Measurements from ENCODE around the gene STXBP2. TPM values are rescaled to one million over a fixed set of nuclear protein-coding genes. Genes with fewer than 3 reads are reported as not detected.

Gene STXBP2
- polyA plus RNA-seq, 1 experiment: 5.0 TPM

GRCh38 chr19:7682175-7682855, 45.4 kb downstream of the STXBP2 start:
- ChIA-PET POLR2A (no interaction called here), CTCF (no interaction called here)
- peaks cover 3% of the 10 kb centered on the region for H3K27me3 ChIP-seq (ENCODE audit: control insufficient read depth, insufficient read depth, low read length)
- no peaks in the 10 kb centered on the region; the same call in 1 of the 2 replicates for H3K9me3 ChIP-seq (ENCODE audit: control insufficient read depth, insufficient read depth, low read length)
- no peak for DNase-seq (ENCODE audit: low read depth, low spot score)
- no peak; the same call in 1 of the 2 replicates for TF ChIP-seq CTCF (IDR thresholded peaks at IDR 0.05; ENCODE audit: low read depth, low read length)
- H3K4me3 ChIP-seq (ENCODE audit: low read depth, low read length): peak overlapping the region; percentile 92
- H3K27ac ChIP-seq (ENCODE audit: low read depth, low read length): no peak overlapping the region

- H3K9me3 ChIP-seq (ENCODE audit: control insufficient read depth, insufficient read depth, low read length): peaks cover 5% of the 10 kb centered on the region; the same call in 1 of the 2 replicates
- POLR2A ChIA-PET: no interaction called here
- no peak overlapping the region for H3K4me3 ChIP-seq (ENCODE audit: low read depth, low read length)
- no peak for DNase-seq (ENCODE audit: low read depth, low spot score)
- CTCF ChIA-PET: interaction anchor here (0.5 to 1.3 kb wide), 3 partner anchors 36 to 117 kb away, joined by 3 to 9 read pairs (median 3); no protein-coding TSS in a partner anchor
- H3K27me3 ChIP-seq (ENCODE audit: control insufficient read depth, insufficient read depth, low read length): no peaks in the 10 kb centered on the region
- no peak overlapping the region for H3K27ac ChIP-seq (ENCODE audit: low read depth, low read length)
- TF ChIP-seq CTCF (IDR thresholded peaks at IDR 0.05; ENCODE audit: low read depth, low read length): no peak
These were observed 48.9 kb downstream of the STXBP2 start for GRCh38 chr19:7685546-7686445.

GRCh38 chr19:7687177-7687576, 50.3 kb downstream of the STXBP2 start:
- ChIA-PET CTCF (no interaction called here), POLR2A (no interaction called here)
- no peak overlapping the region for H3K27ac ChIP-seq (ENCODE audit: low read depth, low read length)
- DNase-seq (ENCODE audit: low read depth, low spot score): no peak
- no peak for TF ChIP-seq CTCF (IDR thresholded peaks at IDR 0.05; ENCODE audit: low read depth, low read length)
- H3K9me3 ChIP-seq (ENCODE audit: control insufficient read depth, insufficient read depth, low read length): peaks cover 5% of the 10 kb centered on the region; the same call in 1 of the 2 replicates
- H3K27me3 ChIP-seq (ENCODE audit: control insufficient read depth, insufficient read depth, low read length): no peaks in the 10 kb centered on the region
- H3K4me3 ChIP-seq (ENCODE audit: low read depth, low read length): no peak overlapping the region

- no peak overlapping the region for H3K4me3 ChIP-seq (ENCODE audit: low read depth, low read length)
- peaks cover 5% of the 10 kb centered on the region; the same call in 1 of the 2 replicates for H3K9me3 ChIP-seq (ENCODE audit: control insufficient read depth, insufficient read depth, low read length)
- ChIA-PET CTCF (no interaction called here), POLR2A (interaction anchor here (0.6 kb wide), 1 partner anchor 204 kb away, joined by 5 read pairs; no protein-coding TSS in a partner anchor)
- no peak overlapping the region for H3K27ac ChIP-seq (ENCODE audit: low read depth, low read length)
- DNase-seq (ENCODE audit: low read depth, low spot score): no peak
- H3K27me3 ChIP-seq (ENCODE audit: control insufficient read depth, insufficient read depth, low read length): no peaks in the 10 kb centered on the region
- TF ChIP-seq CTCF (IDR thresholded peaks at IDR 0.05; ENCODE audit: low read depth, low read length): no peak
These were observed 52.3 kb downstream of the STXBP2 start for GRCh38 chr19:7689165-7689564.
